ENCODE results near the gene CDKN2AIP.

CDKN2AIP gene

DNA sequence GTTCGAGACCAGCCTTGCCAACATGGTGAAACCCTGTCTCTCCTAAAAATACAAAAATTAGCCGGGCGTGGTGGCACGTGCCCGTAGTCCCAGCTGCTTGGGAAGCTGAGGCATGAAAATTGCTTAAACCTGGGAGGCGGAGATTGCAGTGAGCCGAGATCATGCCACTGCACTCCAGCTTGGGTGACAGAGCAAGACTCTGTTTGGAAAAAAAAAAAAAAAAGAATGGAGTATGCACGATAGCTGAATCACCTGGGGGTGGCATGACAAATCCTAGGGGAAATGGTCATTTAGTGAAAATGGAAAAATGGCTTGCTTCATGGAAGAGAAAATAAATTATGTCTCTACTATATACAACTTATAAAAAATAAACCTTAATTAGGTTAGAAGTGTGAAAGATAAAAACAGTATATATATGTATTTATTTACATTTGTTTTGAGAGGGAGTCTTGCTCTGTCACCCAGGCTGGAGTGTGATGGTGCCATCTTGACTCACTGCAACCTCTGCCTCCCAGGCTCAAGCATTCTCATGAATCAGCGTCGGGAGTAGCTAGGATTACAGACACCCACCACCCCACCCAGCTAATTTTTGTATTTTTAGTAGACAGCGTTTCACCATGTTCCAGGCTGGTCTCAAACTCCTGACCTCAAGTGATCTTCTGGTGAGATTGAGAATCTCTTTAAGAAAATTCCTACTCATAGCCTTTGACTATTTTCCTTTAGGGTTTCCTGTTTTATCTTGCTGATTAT lies 41.1 kb downstream of the CDKN2AIP start:
- Histone ChIP-seq H3K9ac (ENCODE audit: low read depth, low read length, poor library complexity, severe bottlenecking) (no peak overlapping the region), H4K20me1 (ENCODE audit: insufficient read depth, low read length, poor library complexity, severe bottlenecking) (no peaks in the 10 kb centered on the region), H3K4me1 (ENCODE audit: insufficient read depth, low read length, poor library complexity, severe bottlenecking) (no peaks in the 10 kb centered on the region), H2AFZ (ENCODE audit: low read length) (no peak overlapping the region), H3K4me3 (ENCODE audit: low read length, poor library complexity, severe bottlenecking) (no peak overlapping the region), H3K79me2 (ENCODE audit: insufficient read depth, low read length) (no peaks in the 10 kb centered on the region), H3F3A (ENCODE audit: low read depth) (no peaks in the 10 kb centered on the region), H3K27me3 (ENCODE audit: insufficient read depth, low read length, poor library complexity, severe bottlenecking) (no peaks in the 10 kb centered on the region), H3K36me3 (ENCODE audit: insufficient read depth, low read length) (no peaks in the 10 kb centered on the region), H3K4me2 (ENCODE audit: low read depth, low read length, poor library complexity, severe bottlenecking) (no peak overlapping the region), H3K9me3 (ENCODE audit: insufficient read depth, low read depth, low read length) (no peaks in the 10 kb centered on the region), H3K9me2 (replicated peaks; ENCODE audit: low read depth, low read length) (no peaks in the 10 kb centered on the region)
- TF ChIP-seq, protein P1, sequence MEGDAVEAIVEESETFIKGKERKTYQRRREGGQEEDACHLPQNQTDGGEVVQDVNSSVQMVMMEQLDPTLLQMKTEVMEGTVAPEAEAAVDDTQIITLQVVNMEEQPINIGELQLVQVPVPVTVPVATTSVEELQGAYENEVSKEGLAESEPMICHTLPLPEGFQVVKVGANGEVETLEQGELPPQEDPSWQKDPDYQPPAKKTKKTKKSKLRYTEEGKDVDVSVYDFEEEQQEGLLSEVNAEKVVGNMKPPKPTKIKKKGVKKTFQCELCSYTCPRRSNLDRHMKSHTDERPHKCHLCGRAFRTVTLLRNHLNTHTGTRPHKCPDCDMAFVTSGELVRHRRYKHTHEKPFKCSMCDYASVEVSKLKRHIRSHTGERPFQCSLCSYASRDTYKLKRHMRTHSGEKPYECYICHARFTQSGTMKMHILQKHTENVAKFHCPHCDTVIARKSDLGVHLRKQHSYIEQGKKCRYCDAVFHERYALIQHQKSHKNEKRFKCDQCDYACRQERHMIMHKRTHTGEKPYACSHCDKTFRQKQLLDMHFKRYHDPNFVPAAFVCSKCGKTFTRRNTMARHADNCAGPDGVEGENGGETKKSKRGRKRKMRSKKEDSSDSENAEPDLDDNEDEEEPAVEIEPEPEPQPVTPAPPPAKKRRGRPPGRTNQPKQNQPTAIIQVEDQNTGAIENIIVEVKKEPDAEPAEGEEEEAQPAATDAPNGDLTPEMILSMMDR (conservative IDR thresholded peaks at IDR 0.05; ENCODE audit: low read length) = no peak
- no peak for TF ChIP-seq EZH2phosphoT487 (IDR thresholded peaks at IDR 0.05; ENCODE audit: borderline replicate concordance)

DNA sequence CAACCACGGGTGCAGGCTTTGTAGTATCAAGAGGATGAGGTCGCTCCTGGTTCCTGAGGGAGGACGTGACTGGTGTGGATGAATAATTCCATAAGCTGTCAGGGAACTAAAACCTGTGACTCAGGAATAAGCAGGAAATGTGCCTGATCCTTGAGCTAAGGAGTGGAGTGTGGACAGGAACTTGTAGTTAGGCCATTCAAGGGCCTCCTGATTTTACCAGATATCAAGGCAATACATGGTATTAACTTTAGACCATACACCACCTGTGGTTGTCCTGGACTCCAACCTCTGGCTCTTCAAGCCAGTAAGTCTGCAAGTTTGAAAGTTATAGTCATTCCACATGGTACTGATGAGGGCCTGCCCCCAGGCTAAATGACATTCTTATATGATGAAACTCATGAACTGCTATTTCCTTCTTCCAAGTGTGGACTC lies 48.4 kb downstream of the CDKN2AIP start:
- Histone ChIP-seq H2AFZ (ENCODE audit: low read length) (no peak overlapping the region), H4K20me1 (ENCODE audit: insufficient read depth, low read length, poor library complexity, severe bottlenecking) (no peaks in the 10 kb centered on the region), H3K79me2 (ENCODE audit: insufficient read depth, low read length) (no peaks in the 10 kb centered on the region), H3K9me2 (replicated peaks; ENCODE audit: low read depth, low read length) (no peaks in the 10 kb centered on the region), H3F3A (ENCODE audit: low read depth) (no peaks in the 10 kb centered on the region), H3K4me1 (ENCODE audit: insufficient read depth, low read length, poor library complexity, severe bottlenecking) (no peaks in the 10 kb centered on the region), H3K27me3 (ENCODE audit: insufficient read depth, low read length, poor library complexity, severe bottlenecking) (no peaks in the 10 kb centered on the region), H3K4me2 (ENCODE audit: low read depth, low read length, poor library complexity, severe bottlenecking) (no peak overlapping the region), H3K36me3 (ENCODE audit: insufficient read depth, low read length) (no peaks in the 10 kb centered on the region), H3K9ac (ENCODE audit: low read depth, low read length, poor library complexity, severe bottlenecking) (no peak overlapping the region), H3K4me3 (ENCODE audit: low read length, poor library complexity, severe bottlenecking) (no peak overlapping the region), H3K9me3 (ENCODE audit: insufficient read depth, low read depth, low read length) (no peaks in the 10 kb centered on the region)
- TF ChIP-seq EZH2phosphoT487 (IDR thresholded peaks at IDR 0.05; ENCODE audit: borderline replicate concordance) = no peak
- TF ChIP-seq, protein P1 (conservative IDR thresholded peaks at IDR 0.05; ENCODE audit: low read length) = no peak

DNA sequence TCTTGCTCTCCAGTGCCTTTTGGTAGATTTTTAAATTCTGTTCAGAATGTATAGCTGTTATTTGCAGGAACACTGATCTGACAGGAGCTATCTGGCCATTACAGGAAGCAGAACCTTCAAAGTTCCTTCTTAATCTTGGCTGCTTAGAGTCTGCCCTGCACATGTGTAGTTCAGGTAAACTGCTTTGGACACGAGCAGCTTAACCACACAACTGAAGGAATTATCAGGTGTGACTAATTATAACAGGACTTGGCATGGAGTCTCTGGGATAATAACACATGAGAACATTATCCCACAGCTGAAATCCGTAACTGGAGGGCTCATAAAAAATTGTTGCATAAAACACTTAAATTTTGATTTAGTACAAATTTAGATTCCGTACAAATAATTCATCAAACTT lies 48.8 kb downstream of the CDKN2AIP start:
- Histone ChIP-seq H3K9ac (ENCODE audit: low read depth, low read length, poor library complexity, severe bottlenecking) (no peak overlapping the region), H3K36me3 (ENCODE audit: insufficient read depth, low read length) (no peaks in the 10 kb centered on the region), H3K4me3 (ENCODE audit: low read length, poor library complexity, severe bottlenecking) (no peak overlapping the region), H3K4me2 (ENCODE audit: low read depth, low read length, poor library complexity, severe bottlenecking) (no peak overlapping the region), H2AFZ (ENCODE audit: low read length) (no peak overlapping the region), H3K79me2 (ENCODE audit: insufficient read depth, low read length) (no peaks in the 10 kb centered on the region), H4K20me1 (ENCODE audit: insufficient read depth, low read length, poor library complexity, severe bottlenecking) (no peaks in the 10 kb centered on the region), H3K27me3 (ENCODE audit: insufficient read depth, low read length, poor library complexity, severe bottlenecking) (no peaks in the 10 kb centered on the region), H3F3A (ENCODE audit: low read depth) (no peaks in the 10 kb centered on the region), H3K9me2 (replicated peaks; ENCODE audit: low read depth, low read length) (no peaks in the 10 kb centered on the region), H3K4me1 (ENCODE audit: insufficient read depth, low read length, poor library complexity, severe bottlenecking) (no peaks in the 10 kb centered on the region), H3K9me3 (ENCODE audit: insufficient read depth, low read depth, low read length) (no peaks in the 10 kb centered on the region)
- TF ChIP-seq, protein P1 (conservative IDR thresholded peaks at IDR 0.05; ENCODE audit: low read length) = no peak
- TF ChIP-seq EZH2phosphoT487 (IDR thresholded peaks at IDR 0.05; ENCODE audit: borderline replicate concordance) = no peak

Measured in Loucy (cell line).